K562 (cell line): Measurements from ENCODE around the gene PRDX2. TPM values are rescaled to one million over a fixed set of nuclear protein-coding genes. Genes with fewer than 3 reads are reported as not detected.

ENCODE experiments used
- CHD2 ChIP-seq: IDR thresholded peaks from 2 replicates; pipeline ENCODE4 v1.6.1; 2011; ENCODE audit warnings: low read depth, low read length
- CREM ChIP-seq: IDR thresholded peaks from 2 replicates; pipeline ENCODE4 v1.6.1; 2014; ENCODE audit warnings: antibody characterized with exemption, low read depth
- EGR1 ChIP-seq: fragments of 450-650 bp; conservative IDR thresholded peaks from 2 replicates; pipeline ENCODE4 v1.6.1; 2017; ENCODE audit warnings: mild to moderate bottlenecking
- HDAC1 ChIP-seq, 2 experiments: fragments of 450-650 bp; IDR thresholded peaks; 2 replicates each; pipeline ENCODE4 v1.6.1; 2016 to 2017; ENCODE audit warnings: inconsistent platforms in 1 of 2, mild to moderate bottlenecking in 1 of 2, moderate library complexity in 1 of 2
- JUN ChIP-seq, 2 experiments: sonication (generic) in 1 of 2; formaldehyde crosslinking in 1 of 2; IDR thresholded peaks; 2 replicates each; pipeline versions ENCODE4 v1.6.1 to v1.8.0; 2012 to 2022; ENCODE audit warnings: borderline replicate concordance in 2 of 2, mild to moderate bottlenecking in 2 of 2, improper control_type of control experiment in 1 of 2, low read depth in 1 of 2, low read length in 1 of 2, missing genetic modification reagents in 1 of 2
- NCOA1 ChIP-seq: fragments of 450-650 bp; IDR thresholded peaks from 2 replicates; pipeline ENCODE4 v1.6.1; 2016; ENCODE audit warnings: low read depth
- polyA plus RNA-seq, 8 experiments: library from polyadenylated mRNA; depleted of rRNA in 4 of 8; stranded (reverse) in 5 of 8; unstranded in 3 of 8; fragments of >200 nt; fragmentation: Nextera tagmentation in 2 of 8; fragmentation: Illumina TruSeq in 1 of 8; extraction: Ambion mirVana in 2 of 8; extraction: Trizol in 1 of 8; gene quantifications; 2 replicates each; pipeline versions ENCODE4 v1.2.1 to v1.2.3, GENCODE V29; 2011 to 2014; ENCODE audit warnings: inconsistent platforms in 1 of 8, missing spikeins in 1 of 8
- total RNA-seq, 7 experiments: library from RNA; depleted of rRNA in 6 of 7; stranded (reverse); fragments of >200 nt in 6 of 7; fragmentation: Illumina TruSeq in 2 of 7; extraction: Trizol in 2 of 7; gene quantifications; 2 replicates each; pipeline versions ENCODE4 v1.2.1 to v1.2.3, GENCODE V29; 2011 to 2021; ENCODE audit warnings: low replicate concordance in 1 of 7
- TF ChIP-seq, protein P1 (sequence below), 2 experiments: fragments of 200-800 bp in 1 of 2; sonication (Bioruptor generic) in 1 of 2; sonication (generic) in 1 of 2; formaldehyde crosslinking in 1 of 2; IDR thresholded peaks in 1 of 2; conservative IDR thresholded peaks in 1 of 2; 2 replicates each; pipeline versions ENCODE4 v1.5.0 to v1.6.1; 2016 to 2020; ENCODE audit warnings: missing compliant biosample characterization in 1 of 2, missing genetic modification characterization in 1 of 2, missing genetic modification reagents in 1 of 2
- TF ChIP-seq, protein P2 (sequence below), 3 experiments: IDR thresholded peaks in 2 of 3; conservative IDR thresholded peaks in 1 of 3; 2 replicates each; pipeline ENCODE4 v1.5.1; 2011 to 2012; ENCODE audit warnings: low read length in 3 of 3, mild to moderate bottlenecking in 3 of 3, control low read depth in 2 of 3, improper control_type of control experiment in 1 of 3, inconsistent platforms in 1 of 3, low read depth in 1 of 3, mixed read lengths in 1 of 3, moderate library complexity in 1 of 3; ENCODE audit not compliant: insufficient read depth in 2 of 3
- TF ChIP-seq, protein P3 (sequence below), 2 experiments: IDR thresholded peaks; 2 replicates each; pipeline ENCODE4 v1.6.1; 2011; ENCODE audit warnings: borderline replicate concordance in 1 of 2, control low read depth in 1 of 2, low read depth in 1 of 2, low read length in 1 of 2, mild to moderate bottlenecking in 1 of 2, mixed read lengths in 1 of 2, moderate library complexity in 1 of 2; ENCODE audit not compliant: insufficient read depth in 1 of 2, insufficient read length in 1 of 2, poor library complexity in 1 of 2, severe bottlenecking in 1 of 2; ENCODE audit errors: extremely low read depth in 1 of 2

PRDX2 gene
- total and polyA plus RNA-seq, 9 of the 15 experiments (the other 6 are each of a cell fraction or from before 2014, with no cell fraction given) = 206 to 1,183 (median 415) TPM

DNA sequence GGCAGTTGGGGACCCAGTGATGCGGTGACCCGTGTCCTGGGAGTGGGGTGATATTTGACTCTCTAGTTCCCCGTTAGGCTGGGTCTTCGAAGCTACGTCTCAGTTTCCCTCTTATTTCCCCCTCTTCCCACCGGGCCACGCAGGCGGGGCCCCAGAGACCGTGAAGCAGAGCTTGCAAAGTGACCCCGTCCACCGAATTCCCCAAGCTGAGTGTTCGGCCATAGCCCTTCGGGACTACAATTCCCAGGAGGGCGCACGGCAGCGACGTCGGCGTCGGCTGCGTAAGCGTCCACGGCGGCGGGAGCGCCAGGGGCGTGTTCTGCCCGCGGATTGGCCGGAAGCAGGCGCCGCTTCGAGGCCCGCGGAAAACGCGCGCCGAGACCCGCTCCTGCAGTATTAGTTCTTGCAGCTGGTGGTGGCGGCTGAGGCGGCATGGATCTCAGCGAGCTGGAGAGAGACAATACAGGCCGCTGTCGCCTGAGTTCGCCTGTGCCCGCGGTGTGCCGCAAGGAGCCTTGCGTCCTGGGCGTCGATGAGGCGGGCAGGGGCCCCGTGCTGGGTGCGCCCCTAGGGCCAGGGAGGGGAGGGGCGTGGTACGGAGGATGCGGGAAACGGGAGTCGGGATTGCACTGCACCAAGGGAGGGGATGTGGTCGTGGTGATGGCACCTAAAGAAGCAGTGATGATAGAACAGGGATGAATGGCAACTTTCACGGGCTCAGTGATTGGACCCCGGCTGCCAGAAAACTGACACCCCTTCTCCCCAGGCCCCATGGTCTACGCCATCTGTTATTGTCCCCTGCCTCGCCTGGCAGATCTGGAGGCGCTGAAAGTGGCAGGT is 4.9 kb upstream of the PRDX2 start, which contains the start of gene RNASEH2A (continued):
- TF ChIP-seq, protein P1, sequence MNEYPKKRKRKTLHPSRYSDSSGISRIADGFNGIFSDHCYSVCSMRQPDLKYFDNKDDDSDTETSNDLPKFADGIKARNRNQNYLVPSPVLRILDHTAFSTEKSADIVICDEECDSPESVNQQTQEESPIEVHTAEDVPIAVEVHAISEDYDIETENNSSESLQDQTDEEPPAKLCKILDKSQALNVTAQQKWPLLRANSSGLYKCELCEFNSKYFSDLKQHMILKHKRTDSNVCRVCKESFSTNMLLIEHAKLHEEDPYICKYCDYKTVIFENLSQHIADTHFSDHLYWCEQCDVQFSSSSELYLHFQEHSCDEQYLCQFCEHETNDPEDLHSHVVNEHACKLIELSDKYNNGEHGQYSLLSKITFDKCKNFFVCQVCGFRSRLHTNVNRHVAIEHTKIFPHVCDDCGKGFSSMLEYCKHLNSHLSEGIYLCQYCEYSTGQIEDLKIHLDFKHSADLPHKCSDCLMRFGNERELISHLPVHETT (CRISPR knock-in tag; conservative IDR thresholded peaks at IDR 0.05 in 1 of 2, IDR thresholded peaks at IDR 0.05 in 1 of 2) = peak in 1 of 2 experiments; percentile 31; a peak in 1 of 4 replicates
- TF ChIP-seq, protein P2, sequence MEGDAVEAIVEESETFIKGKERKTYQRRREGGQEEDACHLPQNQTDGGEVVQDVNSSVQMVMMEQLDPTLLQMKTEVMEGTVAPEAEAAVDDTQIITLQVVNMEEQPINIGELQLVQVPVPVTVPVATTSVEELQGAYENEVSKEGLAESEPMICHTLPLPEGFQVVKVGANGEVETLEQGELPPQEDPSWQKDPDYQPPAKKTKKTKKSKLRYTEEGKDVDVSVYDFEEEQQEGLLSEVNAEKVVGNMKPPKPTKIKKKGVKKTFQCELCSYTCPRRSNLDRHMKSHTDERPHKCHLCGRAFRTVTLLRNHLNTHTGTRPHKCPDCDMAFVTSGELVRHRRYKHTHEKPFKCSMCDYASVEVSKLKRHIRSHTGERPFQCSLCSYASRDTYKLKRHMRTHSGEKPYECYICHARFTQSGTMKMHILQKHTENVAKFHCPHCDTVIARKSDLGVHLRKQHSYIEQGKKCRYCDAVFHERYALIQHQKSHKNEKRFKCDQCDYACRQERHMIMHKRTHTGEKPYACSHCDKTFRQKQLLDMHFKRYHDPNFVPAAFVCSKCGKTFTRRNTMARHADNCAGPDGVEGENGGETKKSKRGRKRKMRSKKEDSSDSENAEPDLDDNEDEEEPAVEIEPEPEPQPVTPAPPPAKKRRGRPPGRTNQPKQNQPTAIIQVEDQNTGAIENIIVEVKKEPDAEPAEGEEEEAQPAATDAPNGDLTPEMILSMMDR (IDR thresholded peaks at IDR 0.05 in 2 of 3, conservative IDR thresholded peaks at IDR 0.05 in 1 of 3; ENCODE audit: insufficient read depth in 2 of 3, low read depth in 1 of 3, low read length in 3 of 3) = 0 out of 6 replicates have a peak, but pooled peaks of 1 of the 3 experiments have one; percentile 15
- TF ChIP-seq JUN (IDR thresholded peaks at IDR 0.05; ENCODE audit: borderline replicate concordance, low read depth, low read length) = peak; percentile 59
- TF ChIP-seq JUN (CRISPR knock-in tag; IDR thresholded peaks at IDR 0.05; ENCODE audit: borderline replicate concordance) = no peak; the same call in 1 of the 2 replicates
- TF ChIP-seq CHD2 = 0 out of 2 replicates have a peak, but pooled peaks have one; percentile 18
- TF ChIP-seq CREM = peak; percentile 97
- 0 out of 2 replicates have a peak, but pooled peaks have one; percentile 3 for TF ChIP-seq NCOA1
- peak in 1 of 2 experiments; percentile 98; a peak in 2 of 4 replicates for TF ChIP-seq HDAC1 (IDR thresholded peaks at IDR 0.05)
- TF ChIP-seq EGR1 = peak; percentile 97
- TF ChIP-seq, protein P3, sequence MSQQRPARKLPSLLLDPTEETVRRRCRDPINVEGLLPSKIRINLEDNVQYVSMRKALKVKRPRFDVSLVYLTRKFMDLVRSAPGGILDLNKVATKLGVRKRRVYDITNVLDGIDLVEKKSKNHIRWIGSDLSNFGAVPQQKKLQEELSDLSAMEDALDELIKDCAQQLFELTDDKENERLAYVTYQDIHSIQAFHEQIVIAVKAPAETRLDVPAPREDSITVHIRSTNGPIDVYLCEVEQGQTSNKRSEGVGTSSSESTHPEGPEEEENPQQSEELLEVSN (IDR thresholded peaks at IDR 0.05; ENCODE audit: borderline replicate concordance in 1 of 2, extremely low read depth in 1 of 2, insufficient read depth in 1 of 2, insufficient read length in 1 of 2, low read depth in 1 of 2, low read length in 1 of 2, poor library complexity in 1 of 2, severe bottlenecking in 1 of 2) = peak; percentile 95 to 98
